ENCODE measurements around the gene NFATC1.

GRCh38 chr18:79447703-79448367 lies 52.1 kb downstream of the NFATC1 start:
- TF ChIP-seq CTCF (IDR thresholded peaks at IDR 0.05; ENCODE audit: poor library complexity) (no peak), EZH2 (IDR thresholded peaks at IDR 0.05; ENCODE audit: borderline replicate concordance) (no peak), EZH2phosphoT487 (IDR thresholded peaks at IDR 0.05; ENCODE audit: low read depth, severe bottlenecking, unreplicated experiment) (no peak)
